ENCODE results near the gene VDR.

Gene VDR

GRCh38 chr12:47930634-47931033 lies 25.8 kb upstream of the VDR start:
- no peak for DNase-seq (ENCODE audit: low read depth in 2 of 2)

- DNase-seq (ENCODE audit: low read depth in 2 of 2): no peak
Observed at GRCh38 chr12:47927346-47927745, 22.6 kb upstream of the VDR start.

DNA sequence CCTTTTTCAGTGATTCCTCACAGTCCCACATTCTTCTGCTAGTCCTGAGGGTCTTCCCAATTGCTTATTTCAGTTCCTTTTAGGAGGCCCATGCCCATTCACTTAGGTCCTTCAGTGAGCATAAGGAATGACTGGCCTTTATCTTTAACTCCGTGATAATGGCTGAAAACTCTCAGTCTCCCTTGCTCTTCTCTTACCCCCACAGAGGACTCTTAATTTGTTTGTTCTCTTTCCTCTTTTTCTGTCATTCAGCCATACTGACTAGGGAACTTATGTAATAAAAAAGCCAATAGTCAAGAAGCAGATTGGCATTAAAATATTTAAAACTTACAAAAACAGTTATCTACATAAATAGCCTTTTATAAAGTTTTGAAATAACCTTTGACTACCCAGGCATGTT lies 17.1 kb upstream of the VDR start:
- DNase-seq (ENCODE audit: low read depth in 2 of 2): no peak

GRCh38 chr12:47920913-47921312 lies 16.1 kb upstream of the VDR start:
- no peak for DNase-seq (ENCODE audit: low read depth in 2 of 2)

DNA sequence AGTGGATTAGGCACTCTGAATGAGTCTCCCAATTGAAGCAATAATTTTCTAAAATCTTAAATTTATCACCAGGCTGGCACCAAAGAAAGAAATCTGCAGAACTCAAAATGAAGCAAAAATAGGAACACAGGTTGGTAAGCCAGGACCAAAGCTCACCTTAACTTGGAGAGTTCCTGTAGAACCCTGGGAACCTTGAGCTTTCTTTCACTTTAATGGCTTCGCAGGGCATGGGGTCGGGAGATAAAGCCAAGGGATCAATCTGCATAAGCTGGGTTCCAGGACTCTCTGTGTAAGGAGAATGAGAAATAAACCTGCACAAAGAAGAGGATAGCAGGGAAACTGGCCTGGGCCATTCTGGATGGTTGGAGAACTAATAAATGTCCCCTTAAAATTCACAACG lies 8.3 kb upstream of the VDR start:
- DNase-seq (ENCODE audit: low read depth in 2 of 2): no peak

- no peak for DNase-seq (ENCODE audit: low read depth in 2 of 2)
Observed at GRCh38 chr12:47912556-47912955, 7.8 kb upstream of the VDR start.

DNA sequence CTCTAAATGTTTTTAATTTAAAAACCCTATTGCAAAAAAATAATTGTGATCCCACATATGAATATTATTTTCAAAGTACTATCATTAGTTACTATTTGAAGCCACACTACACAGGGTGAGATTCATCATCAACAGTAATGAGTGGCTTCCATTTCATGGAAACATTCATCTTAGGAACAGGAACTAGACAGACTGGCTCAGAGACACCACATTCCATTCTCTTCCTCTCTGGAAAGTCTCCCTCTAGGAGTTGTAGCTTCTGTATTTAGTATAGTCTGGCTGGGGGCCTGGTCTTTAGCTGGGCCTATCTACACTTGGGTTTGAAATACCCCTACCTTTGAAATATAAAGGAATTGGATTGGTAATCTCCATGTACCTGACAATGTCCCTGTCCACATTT lies 6.2 kb upstream of the VDR start:
- DNase-seq (ENCODE audit: low read depth in 2 of 2): no peak

- DNase-seq (ENCODE audit: low read depth in 2 of 2): no peak
Observed at GRCh38 chr12:47910486-47910885, 5.7 kb upstream of the VDR start.

DNA sequence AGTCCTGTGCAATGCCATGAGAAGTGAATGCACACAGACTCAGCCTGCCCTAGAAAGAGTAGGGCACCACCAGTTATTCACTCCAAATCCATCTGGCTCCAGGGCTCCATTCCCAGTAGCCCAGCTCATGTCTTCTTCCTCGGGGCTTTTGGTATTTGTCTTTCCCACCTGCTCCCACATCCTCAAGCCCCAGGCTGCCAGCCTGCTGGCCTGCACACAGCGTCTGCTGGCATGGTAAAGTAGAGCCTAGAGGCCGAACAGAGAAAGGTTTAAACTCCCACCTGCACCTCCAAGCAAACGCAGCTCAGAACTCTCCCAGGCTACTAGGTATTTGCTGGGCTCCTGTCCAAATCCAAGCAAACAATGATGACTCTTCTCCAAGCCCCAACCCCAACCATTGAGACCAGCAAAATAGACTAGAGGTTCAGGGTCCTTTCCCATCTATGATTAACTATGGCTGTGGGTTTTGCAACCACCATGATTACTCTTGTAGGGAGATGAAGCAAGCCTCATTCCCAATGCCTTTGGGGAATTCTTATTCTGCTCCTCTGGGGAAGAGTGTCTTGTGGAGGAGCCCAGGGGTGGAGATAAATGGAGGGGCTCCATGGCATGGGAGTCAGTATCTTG lies 5.2 kb upstream of the VDR start:
- DNase-seq (ENCODE audit: low read depth in 2 of 2): no peak

- no peak for DNase-seq (ENCODE audit: low read depth in 2 of 2)
Observed at GRCh38 chr12:47908738-47909137, 3.9 kb upstream of the VDR start.

DNA sequence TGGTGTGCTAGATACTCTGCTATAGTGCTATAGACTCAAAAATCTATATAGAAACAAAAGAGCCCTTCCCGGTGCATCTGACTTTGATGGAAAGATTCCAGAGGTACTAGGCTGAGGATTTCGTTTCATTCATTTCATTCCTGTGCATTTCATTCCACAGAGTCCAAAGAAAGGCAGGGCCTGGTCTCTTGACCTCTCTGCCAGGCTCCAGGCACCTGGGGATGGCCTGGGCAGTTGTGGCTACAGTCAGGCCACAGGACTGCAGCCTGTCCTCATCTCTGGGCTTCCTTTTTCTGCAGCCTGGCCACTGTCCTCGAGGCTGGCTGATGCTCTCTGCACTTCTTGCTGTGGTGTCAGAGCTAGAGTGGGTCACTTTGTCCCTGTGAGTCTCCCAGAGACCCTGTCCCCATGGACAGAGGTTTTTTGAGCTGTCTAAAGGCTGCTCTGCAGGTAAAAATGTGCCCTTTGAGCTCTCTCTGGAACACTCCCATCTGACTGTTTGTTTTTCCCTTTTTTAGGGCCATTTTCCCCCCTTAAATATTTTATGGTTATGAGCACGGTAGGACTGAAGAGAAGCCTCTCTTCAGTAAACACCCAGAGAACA lies 3.2 kb upstream of the VDR start:
- DNase-seq (ENCODE audit: low read depth in 2 of 2): no peak

GRCh38 chr12:47903927-47904712 lies 674 bp downstream of the VDR start:
- peak in 1 of 2 donors; percentile 40 for DNase-seq (ENCODE audit: low read depth in 2 of 2)

GRCh38 chr12:47903151-47903611 lies 1.6 kb downstream of the VDR start:
- no peak for DNase-seq (ENCODE audit: low read depth in 2 of 2)

DNA sequence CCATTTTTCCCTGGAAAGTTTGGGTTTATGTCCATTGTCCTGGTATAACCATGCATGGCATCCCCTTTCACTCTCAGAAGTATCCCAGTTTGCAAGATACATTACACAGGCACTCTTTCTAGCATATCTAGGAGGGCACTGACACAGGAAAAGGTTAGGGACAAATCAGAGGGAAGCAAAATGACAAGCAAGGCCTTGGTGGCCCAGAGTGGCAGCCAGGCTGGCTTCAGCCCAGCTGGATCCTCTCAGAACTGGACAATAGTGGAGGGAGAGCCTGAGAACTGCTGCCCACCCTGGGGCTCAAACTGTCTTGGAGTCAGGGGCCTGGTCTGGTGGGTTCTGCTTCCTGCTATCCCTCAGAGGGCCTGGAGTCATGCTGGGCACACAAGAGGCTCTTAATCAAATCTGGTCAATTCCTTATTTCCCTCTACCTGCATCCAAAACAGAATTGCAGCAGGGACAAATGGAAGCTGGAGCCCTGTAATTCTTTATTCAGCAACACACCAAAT lies 2.6 kb downstream of the VDR start:
- no peak for DNase-seq (ENCODE audit: low read depth in 2 of 2)

- no peak for DNase-seq (ENCODE audit: low read depth in 2 of 2)
Observed at GRCh38 chr12:47901718-47902093, 3.1 kb downstream of the VDR start.

GRCh38 chr12:47901063-47901717 lies 3.6 kb downstream of the VDR start:
- no peak for DNase-seq (ENCODE audit: low read depth in 2 of 2)

DNA sequence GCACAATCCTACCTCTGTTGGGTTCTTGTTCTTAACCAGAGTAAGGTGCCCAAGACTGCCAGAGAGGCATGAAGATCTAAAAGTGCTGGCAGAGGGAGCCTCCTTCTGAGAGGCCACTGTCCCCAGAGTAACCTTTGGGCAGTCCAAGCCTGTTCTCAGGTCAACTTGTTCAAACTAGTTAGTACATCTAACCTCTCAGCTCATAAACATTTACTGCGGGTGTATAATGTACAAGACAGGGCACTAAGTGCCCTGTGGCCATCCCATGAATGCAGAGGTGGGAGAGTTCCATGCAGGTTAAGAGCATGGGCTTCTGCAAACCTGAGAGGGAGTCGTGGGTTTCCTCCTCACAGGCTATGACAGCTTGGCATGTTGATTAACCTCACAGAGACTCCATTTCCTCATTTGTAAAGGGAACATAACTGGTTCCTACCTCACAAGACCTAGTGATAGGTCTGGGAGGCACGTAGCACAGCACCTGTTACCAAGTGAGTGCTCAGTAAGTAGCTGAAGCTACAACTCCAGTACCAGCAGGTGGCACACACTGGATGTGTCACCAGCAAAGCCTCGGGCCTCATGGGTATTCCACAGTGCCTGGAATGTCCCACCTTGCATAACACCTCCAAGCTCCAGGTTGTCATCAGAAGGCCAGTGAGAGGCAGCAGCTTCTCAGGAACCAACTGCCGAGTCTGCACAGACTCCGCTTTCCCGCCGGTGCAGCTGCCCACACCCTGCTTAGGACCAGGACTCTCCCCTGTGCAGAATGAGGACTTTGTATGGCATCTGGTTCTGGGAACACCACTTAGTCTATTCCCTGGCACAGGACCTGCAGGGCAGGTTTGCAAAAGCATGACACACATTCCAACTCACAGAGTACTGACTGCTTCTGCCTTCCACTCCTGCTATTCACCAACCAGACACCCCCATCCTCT lies 4.4 kb downstream of the VDR start:
- no peak for DNase-seq (ENCODE audit: low read depth in 2 of 2)

- DNase-seq (ENCODE audit: low read depth in 2 of 2): no peak
Observed at GRCh38 chr12:47899466-47899865, 5.3 kb downstream of the VDR start.

- DNase-seq (ENCODE audit: low read depth in 2 of 2): no peak
Observed at GRCh38 chr12:47896633-47897032, 8.2 kb downstream of the VDR start.

DNA sequence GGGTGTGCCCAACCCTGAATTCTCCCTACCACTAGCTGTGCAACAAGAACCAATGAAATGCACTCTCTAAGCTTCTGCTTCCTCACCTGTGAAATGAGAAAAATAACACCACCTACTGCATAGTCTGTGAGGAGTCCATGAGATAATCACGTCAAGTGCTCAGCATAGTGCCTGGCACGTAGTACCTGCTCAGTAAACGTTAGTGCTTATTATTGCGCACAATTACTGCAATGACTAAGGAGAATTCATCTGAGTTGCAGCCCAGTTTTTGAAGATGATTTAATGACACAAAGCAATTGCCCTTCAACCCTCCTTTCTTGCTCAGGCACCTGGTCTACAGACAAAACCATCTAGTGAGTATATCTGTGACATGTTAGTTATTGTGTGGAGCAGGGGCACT lies 8.8 kb downstream of the VDR start:
- no peak for DNase-seq (ENCODE audit: low read depth in 2 of 2)

DNA sequence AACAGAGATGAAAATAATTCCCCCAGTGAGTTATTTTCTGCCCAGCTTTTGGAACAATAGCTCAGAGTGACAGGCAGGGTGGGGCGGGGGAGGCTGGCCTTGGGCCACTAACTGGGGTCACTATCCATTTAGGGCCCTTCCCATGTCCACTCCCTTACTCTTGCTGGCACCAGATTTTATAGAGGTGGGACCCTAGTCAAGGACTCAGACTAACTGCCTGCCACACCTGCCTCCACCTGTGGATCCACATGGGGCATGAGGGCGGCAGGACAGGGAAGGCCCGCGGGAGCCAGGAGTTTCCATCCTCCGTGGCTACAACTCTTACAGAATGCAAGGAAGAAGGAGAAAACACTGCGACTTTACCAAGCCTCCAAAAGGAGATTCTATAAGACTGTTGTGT lies 10.1 kb downstream of the VDR start:
- no peak for DNase-seq (ENCODE audit: low read depth in 2 of 2)

All from stimulated activated CD8-positive, alpha-beta memory T cell treated with anti-CD3 and anti-CD28 coated beads, Interleukin-2, amount 100 ng/mL, for 1 hour (primary cell).